ENCODE results near the gene PTPRM. TPM values are rescaled to one million over a fixed set of nuclear protein-coding genes. Genes with fewer than 3 reads are reported as not detected.

PTPRM gene
- total RNA-seq, 1 experiment from 2014 or later, result 1.6 TPM

- Histone ChIP-seq H3K27ac (ENCODE audit: low read length) (no peak overlapping the region), H3K9me3 (ENCODE audit: control insufficient read depth, insufficient read depth, low read depth, low read length) (no peaks in the 10 kb centered on the region), H3K4me1 (ENCODE audit: control insufficient read depth, insufficient read depth, low read length) (no peaks in the 10 kb centered on the region), H3K4me3 (ENCODE audit: low read depth in 2 of 2, low read length in 2 of 2) (no peak overlapping the region), H3K27me3 (ENCODE audit: control insufficient read depth, insufficient read depth, low read length) (no peaks in the 10 kb centered on the region), H3K36me3 (ENCODE audit: control insufficient read depth, insufficient read depth, low read length) (no peaks in the 10 kb centered on the region)
- ATAC-seq, result no peak
- TF ChIP-seq TCF7L2 (IDR thresholded peaks at IDR 0.05; ENCODE audit: low read depth, low read length) (no peak), CTCF (IDR thresholded peaks at IDR 0.05) (no peak), SIN3A (IDR thresholded peaks at IDR 0.05; ENCODE audit: borderline replicate concordance, insufficient read depth, low read depth, low read length) (no peak), POLR2AphosphoS5 (IDR thresholded peaks at IDR 0.05; ENCODE audit: low read depth, low read length) (no peak), REST (IDR thresholded peaks at IDR 0.05; ENCODE audit: insufficient read depth in 1 of 2, low read depth in 2 of 2, low read length in 1 of 2) (no peak)
- ChIA-PET POLR2A (no interaction called here), CTCF (interaction anchor here (1.2 kb wide), 1 partner anchor 8 kb away, joined by 4 read pairs; no protein-coding TSS in a partner anchor)
- intact Hi-C loops (cut with micrococcal nuclease; ENCODE audit: unreplicated experiment) (no loop called here), in situ Hi-C loops (cut with HindIII; ENCODE audit: low pct_unique_long_range_greater_than_20kb, low sequenced_read_pairs) (no loop called here)
- BruUV-seq (replicated peaks), result no TSS peak
- no peak for DNase-seq (ENCODE audit: low read depth, low spot score)
Measured at GRCh38 chr18:7576077-7576476, 9.0 kb downstream of the PTPRM start.

- Histone ChIP-seq H3K36me3 (ENCODE audit: control insufficient read depth, insufficient read depth, low read length) (no peaks in the 10 kb centered on the region), H3K27ac (ENCODE audit: low read length) (no peak overlapping the region), H3K9me3 (ENCODE audit: control insufficient read depth, insufficient read depth, low read depth, low read length) (no peaks in the 10 kb centered on the region), H3K4me1 (ENCODE audit: control insufficient read depth, insufficient read depth, low read length) (no peaks in the 10 kb centered on the region), H3K27me3 (ENCODE audit: control insufficient read depth, insufficient read depth, low read length) (no peaks in the 10 kb centered on the region), H3K4me3 (ENCODE audit: low read depth in 2 of 2, low read length in 2 of 2) (no peak overlapping the region)
- ATAC-seq (no peak), DNase-seq (ENCODE audit: low read depth, low spot score) (no peak)
- in situ Hi-C loops (cut with HindIII; ENCODE audit: low pct_unique_long_range_greater_than_20kb, low sequenced_read_pairs) (no loop called here), intact Hi-C loops (cut with micrococcal nuclease; ENCODE audit: unreplicated experiment) (no loop called here)
- CTCF ChIA-PET, result interaction anchor here (1.2 kb wide), 1 partner anchor 9 kb away, joined by 4 read pairs; no protein-coding TSS in a partner anchor
- POLR2A ChIA-PET, result no interaction called here
- BruUV-seq (replicated peaks), result no TSS peak
- TF ChIP-seq POLR2AphosphoS5 (IDR thresholded peaks at IDR 0.05; ENCODE audit: low read depth, low read length), result no peak
- TF ChIP-seq SIN3A (IDR thresholded peaks at IDR 0.05; ENCODE audit: borderline replicate concordance, insufficient read depth, low read depth, low read length), result no peak
- TF ChIP-seq TCF7L2 (IDR thresholded peaks at IDR 0.05; ENCODE audit: low read depth, low read length), result no peak
- TF ChIP-seq CTCF (IDR thresholded peaks at IDR 0.05), result no peak
- no peak for TF ChIP-seq REST (IDR thresholded peaks at IDR 0.05; ENCODE audit: insufficient read depth in 1 of 2, low read depth in 2 of 2, low read length in 1 of 2)
Measured at GRCh38 chr18:7576685-7577084, 9.6 kb downstream of the PTPRM start.

All from Panc1 (cell line).